ENCODE data around the gene SERPINE2. TPM values are rescaled to one million over a fixed set of nuclear protein-coding genes. Genes with fewer than 3 reads are reported as not detected.

Gene SERPINE2
- total and polyA plus RNA-seq, 9 donors, result 42.5 to 264 (median 101) TPM

GRCh38 chr2:224036731-224037361, 2.2 kb downstream of the SERPINE2 start:
- intact Hi-C loops (cut with DNase I), result loop anchor here in 1 of 4 donors (5.0 to 10.0 kb wide), 2 partner anchors 45 to 248 kb away; no protein-coding TSS in a partner anchor
- WGBS, 3 donors, result 54 to 63% (median 59%) methylated on average over 6 of the region's 6 CpGs
- Histone ChIP-seq H3K4me1 (ENCODE audit: insufficient read depth) (peaks cover 26% of the 10 kb centered on the region), H3K27me3 (no peaks in the 10 kb centered on the region), H3K27ac (no peak overlapping the region), H3K36me3 (no peaks in the 10 kb centered on the region), H3K4me3 (no peak overlapping the region), H3K9me3 (no peaks in the 10 kb centered on the region)
- TF ChIP-seq POLR2A (IDR thresholded peaks at IDR 0.05), result no peak
- TF ChIP-seq, protein P1, sequence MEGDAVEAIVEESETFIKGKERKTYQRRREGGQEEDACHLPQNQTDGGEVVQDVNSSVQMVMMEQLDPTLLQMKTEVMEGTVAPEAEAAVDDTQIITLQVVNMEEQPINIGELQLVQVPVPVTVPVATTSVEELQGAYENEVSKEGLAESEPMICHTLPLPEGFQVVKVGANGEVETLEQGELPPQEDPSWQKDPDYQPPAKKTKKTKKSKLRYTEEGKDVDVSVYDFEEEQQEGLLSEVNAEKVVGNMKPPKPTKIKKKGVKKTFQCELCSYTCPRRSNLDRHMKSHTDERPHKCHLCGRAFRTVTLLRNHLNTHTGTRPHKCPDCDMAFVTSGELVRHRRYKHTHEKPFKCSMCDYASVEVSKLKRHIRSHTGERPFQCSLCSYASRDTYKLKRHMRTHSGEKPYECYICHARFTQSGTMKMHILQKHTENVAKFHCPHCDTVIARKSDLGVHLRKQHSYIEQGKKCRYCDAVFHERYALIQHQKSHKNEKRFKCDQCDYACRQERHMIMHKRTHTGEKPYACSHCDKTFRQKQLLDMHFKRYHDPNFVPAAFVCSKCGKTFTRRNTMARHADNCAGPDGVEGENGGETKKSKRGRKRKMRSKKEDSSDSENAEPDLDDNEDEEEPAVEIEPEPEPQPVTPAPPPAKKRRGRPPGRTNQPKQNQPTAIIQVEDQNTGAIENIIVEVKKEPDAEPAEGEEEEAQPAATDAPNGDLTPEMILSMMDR (IDR thresholded peaks at IDR 0.05), result no peak
- no peak for TF ChIP-seq EP300 (IDR thresholded peaks at IDR 0.05)
- DNase-seq, result no peak

DNA sequence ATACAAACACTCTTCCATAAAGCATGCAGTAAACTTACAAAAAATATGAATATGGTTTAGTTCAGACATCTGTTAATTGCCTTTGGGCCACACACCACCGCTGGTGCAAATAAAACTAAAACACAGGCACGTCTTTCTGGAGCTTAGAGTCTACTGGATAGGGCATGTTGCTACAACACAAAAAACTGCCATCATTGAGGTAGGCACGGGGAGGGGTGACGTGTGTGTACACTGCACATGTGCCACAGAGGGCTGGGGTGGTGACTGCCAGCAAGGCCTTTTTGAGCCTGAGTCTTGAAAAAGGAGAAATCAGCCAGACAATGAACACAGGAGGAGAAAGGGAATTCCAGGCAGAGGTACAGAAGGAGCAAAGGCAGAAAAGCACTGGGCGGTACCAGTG, 5.1 kb downstream of the SERPINE2 start:
- Histone ChIP-seq H3K36me3 (no peaks in the 10 kb centered on the region), H3K4me3 (no peak overlapping the region), H3K9me3 (no peaks in the 10 kb centered on the region), H3K27me3 (no peaks in the 10 kb centered on the region), H3K4me1 (ENCODE audit: insufficient read depth) (peaks cover 22% of the 10 kb centered on the region), H3K27ac (no peak overlapping the region)
- 73 to 88% (median 77%) methylated on average over 5 of the region's 5 CpGs for WGBS, 3 donors
- TF ChIP-seq EP300 (IDR thresholded peaks at IDR 0.05) (no peak), POLR2A (IDR thresholded peaks at IDR 0.05) (no peak)
- TF ChIP-seq, protein P1 (IDR thresholded peaks at IDR 0.05), result no peak
- no peak for DNase-seq
- intact Hi-C loops (cut with DNase I), result loop anchor here in 1 of 4 donors (10.0 kb wide), 1 partner anchor 251 kb away; no protein-coding TSS in a partner anchor

DNA sequence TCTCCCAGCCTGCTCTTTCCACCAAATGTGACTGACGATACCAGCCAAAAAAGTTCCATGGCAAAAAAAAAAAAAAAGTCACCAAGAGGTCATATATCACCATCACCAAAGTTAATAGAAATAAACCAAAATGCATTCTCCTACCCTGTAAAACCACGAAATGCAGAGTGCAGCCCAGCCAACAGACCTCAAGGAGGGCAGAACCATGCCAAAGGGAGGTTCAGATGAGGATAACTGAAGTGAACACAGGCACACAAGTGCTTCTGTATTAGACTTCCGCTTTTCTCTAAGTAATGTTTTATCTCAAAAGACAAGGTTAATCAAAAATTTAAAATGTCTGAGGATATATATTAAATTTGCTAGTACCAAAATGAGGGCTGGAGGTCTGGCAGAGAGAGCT, 5.5 kb downstream of the SERPINE2 start:
- intact Hi-C loops (cut with DNase I), result loop anchor here in 1 of 4 donors (10.0 kb wide), 1 partner anchor 251 kb away; no protein-coding TSS in a partner anchor

DNA sequence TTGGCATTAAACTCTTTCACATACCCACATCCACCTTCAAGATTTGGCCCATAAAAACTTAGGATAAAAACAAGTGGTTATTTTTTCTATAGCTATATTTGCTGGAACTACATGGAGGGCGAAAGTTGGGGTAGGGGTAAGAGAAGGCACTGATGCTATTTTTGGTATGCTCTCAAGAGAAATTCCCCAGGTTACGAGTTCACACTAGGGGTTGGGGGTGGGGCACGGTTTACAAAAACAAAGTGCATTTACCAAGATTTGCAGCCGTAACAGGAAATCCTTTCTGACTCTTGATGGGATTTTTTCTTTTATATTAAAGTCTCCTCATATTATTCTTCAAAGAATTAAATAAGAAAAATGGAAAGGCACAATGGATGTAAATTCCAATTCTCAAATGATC, 6.8 kb downstream of the SERPINE2 start:
- intact Hi-C loops (cut with DNase I), result loop anchor here in 1 of 4 donors (10.0 kb wide), 1 partner anchor 253 kb away; no protein-coding TSS in a partner anchor
- Histone ChIP-seq H3K36me3 (no peaks in the 10 kb centered on the region), H3K27me3 (no peaks in the 10 kb centered on the region), H3K9me3 (no peaks in the 10 kb centered on the region), H3K27ac (no peak overlapping the region), H3K4me1 (ENCODE audit: insufficient read depth) (peaks cover 20% of the 10 kb centered on the region), H3K4me3 (no peak overlapping the region)
- TF ChIP-seq POLR2A (IDR thresholded peaks at IDR 0.05) (no peak), EP300 (IDR thresholded peaks at IDR 0.05) (no peak)
- TF ChIP-seq, protein P1 (IDR thresholded peaks at IDR 0.05), result no peak
- 35 to 56% (median 42%) methylated on average over 4 of the region's 4 CpGs for WGBS, 3 donors
- no peak for DNase-seq

More for the DNA sequence above, 5.5 kb downstream of the SERPINE2 start:
- Histone ChIP-seq H3K4me3 (no peak overlapping the region), H3K4me1 (ENCODE audit: insufficient read depth) (peaks cover 22% of the 10 kb centered on the region), H3K9me3 (no peaks in the 10 kb centered on the region), H3K36me3 (no peaks in the 10 kb centered on the region), H3K27ac (no peak overlapping the region), H3K27me3 (no peaks in the 10 kb centered on the region)
- 70 to 83% (median 82%) methylated on average over 3 of the region's 3 CpGs for WGBS, 3 donors
- no peak for DNase-seq
- TF ChIP-seq EP300 (IDR thresholded peaks at IDR 0.05) (no peak), POLR2A (IDR thresholded peaks at IDR 0.05) (no peak)
- TF ChIP-seq, protein P1 (IDR thresholded peaks at IDR 0.05), result no peak

Measured in ovary (tissue), 9 donors.